SU-DHL-6 (cell line): ENCODE results near the gene FGF22.

Experiments
- CTCF ChIP-seq: fragments of 200-600 bp; sonication (generic); IDR thresholded peaks from one replicate; pipeline ENCODE4 v1.5.1; 2017; ENCODE audit warnings: antibody characterized with exemption, mild to moderate bottlenecking, low read length, moderate library complexity; ENCODE audit not compliant: insufficient read depth, poor library complexity, severe bottlenecking
- EZH2phosphoT487 ChIP-seq: fragments of 200-600 bp; sonication (generic), shearing (Covaris generic); conservative IDR thresholded peaks from 2 replicates; pipeline ENCODE4 v1.6.1; 2018; ENCODE audit warnings: mild to moderate bottlenecking, antibody characterized with exemption, low read length, moderate library complexity, mixed read lengths

- TF ChIP-seq CTCF (no peak), EZH2phosphoT487 (no peak)
Observed at GRCh38 chr19:590750-591098, 49.0 kb upstream of the FGF22 start.
